Testis (tissue), 3 donors: ENCODE data around the gene GPR34. TPM values are rescaled to one million over a fixed set of nuclear protein-coding genes. Genes with fewer than 3 reads are reported as not detected.
"Not testable (repeated sequence)": the region's sequence is repeated elsewhere in the genome, so short reads cannot be mapped to it uniquely, and the experiment has no call there.

ENCODE experiments used
- DNase-seq: peaks from one replicate; pipeline ENCODE4 v3.0.0-alpha.2; 2019
- H3K27ac ChIP-seq, 2 donors: fragments of 200-600 bp; sonication (generic); one replicate each; pipeline ENCODE4 v1.5.1; 2019
- H3K27me3 ChIP-seq: fragments of 200-600 bp; sonication (generic); one replicate; pipeline ENCODE4 v1.5.1; 2019
- H3K36me3 ChIP-seq: fragments of 200-600 bp; sonication (generic); one replicate; pipeline ENCODE4 v1.5.1; 2017; ENCODE audit warnings: low read depth; ENCODE audit errors: missing control alignments
- H3K4me1 ChIP-seq: fragments of 200-600 bp; sonication (generic); one replicate; pipeline ENCODE4 v1.5.1; 2019
- H3K4me3 ChIP-seq, 2 donors: fragments of 200-600 bp; sonication (generic); one replicate each; pipeline ENCODE4 v1.5.1; 2017 to 2019
- H3K9me3 ChIP-seq: fragments of 200-600 bp; sonication (generic); one replicate; pipeline ENCODE4 v1.5.1; 2017
- POLR2A ChIP-seq: fragments of 450-650 bp; IDR thresholded peaks from one replicate; pipeline ENCODE4 v1.6.1; 2017; ENCODE audit warnings: antibody characterized with exemption, mild to moderate bottlenecking, moderate library complexity
- WGBS, 2 donors: methylation state at CpG; one replicate each; pipeline ENCODE4 v1.1.5; 2018; 5-methylcytosine and 5-hydroxymethylcytosine counted together
- intact Hi-C: fragments of 100-400 bp; cut with DNase I; formaldehyde crosslinking; loops from one replicate; pipeline ENCODE4 v1.15.1; 2023; ENCODE audit warnings: low total_unique reads
- polyA plus RNA-seq: library from polyadenylated mRNA; stranded (reverse); fragments of 350-450 nt; fragmentation: Illumina TruSeq; extraction: RNeasy Lipid Tissue Mini Kit (QIAGEN cat#74804); gene quantifications from one replicate; pipeline ENCODE4 v1.2.3, GENCODE V29; 2014; ENCODE audit warnings: low read depth, low replicate concordance; ENCODE audit not compliant: insufficient read depth
- total RNA-seq, 2 donors: library from RNA; depleted of rRNA; stranded (reverse); fragments of >200 nt; gene quantifications; one replicate each; pipeline ENCODE4 v1.2.3, GENCODE V29; 2016
- TF ChIP-seq, protein P1 (sequence below), 3 experiments: fragments of 450-650 bp in 2 of 3; fragments of 200-600 bp in 1 of 3; sonication (generic) in 1 of 3; IDR thresholded peaks; one replicate each; pipeline ENCODE4 v1.5.1; 2016 to 2019; ENCODE audit warnings: antibody characterized with exemption in 3 of 3, mild to moderate bottlenecking in 2 of 3, moderate library complexity in 1 of 3

The GPR34 gene
- total and polyA plus RNA-seq, 3 donors from 2014 or later: 1.0 to 3.8 (median 3.5) TPM

DNA sequence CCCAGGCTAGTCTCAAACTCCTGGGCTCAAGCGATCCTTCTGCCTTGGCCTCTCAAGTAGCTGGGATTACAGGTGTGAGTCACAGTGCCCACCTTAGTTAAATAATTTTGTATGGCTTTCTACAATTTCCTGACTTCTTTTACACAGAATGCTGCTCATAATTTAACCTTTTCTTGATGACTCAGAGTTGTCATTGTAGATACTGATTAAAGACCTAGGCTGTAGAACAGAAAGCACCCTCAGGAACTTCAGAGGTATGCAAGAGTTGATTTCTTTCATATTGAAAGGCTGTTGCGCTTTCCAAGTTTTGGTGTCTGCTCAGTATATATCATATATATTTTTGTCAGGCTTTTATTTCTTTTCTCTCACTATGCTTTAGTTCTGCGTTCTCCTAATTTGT is 21.1 kb upstream of the GPR34 start:
- no peak overlapping the region for H3K27ac ChIP-seq
- no peaks in the 10 kb centered on the region for H3K36me3 ChIP-seq
- WGBS, 2 donors: 98% methylated on average over 3 of the region's 3 CpGs
- no peak overlapping the region for H3K4me3 ChIP-seq
- DNase-seq: no peak
- no peak for TF ChIP-seq POLR2A
- TF ChIP-seq, protein P1, sequence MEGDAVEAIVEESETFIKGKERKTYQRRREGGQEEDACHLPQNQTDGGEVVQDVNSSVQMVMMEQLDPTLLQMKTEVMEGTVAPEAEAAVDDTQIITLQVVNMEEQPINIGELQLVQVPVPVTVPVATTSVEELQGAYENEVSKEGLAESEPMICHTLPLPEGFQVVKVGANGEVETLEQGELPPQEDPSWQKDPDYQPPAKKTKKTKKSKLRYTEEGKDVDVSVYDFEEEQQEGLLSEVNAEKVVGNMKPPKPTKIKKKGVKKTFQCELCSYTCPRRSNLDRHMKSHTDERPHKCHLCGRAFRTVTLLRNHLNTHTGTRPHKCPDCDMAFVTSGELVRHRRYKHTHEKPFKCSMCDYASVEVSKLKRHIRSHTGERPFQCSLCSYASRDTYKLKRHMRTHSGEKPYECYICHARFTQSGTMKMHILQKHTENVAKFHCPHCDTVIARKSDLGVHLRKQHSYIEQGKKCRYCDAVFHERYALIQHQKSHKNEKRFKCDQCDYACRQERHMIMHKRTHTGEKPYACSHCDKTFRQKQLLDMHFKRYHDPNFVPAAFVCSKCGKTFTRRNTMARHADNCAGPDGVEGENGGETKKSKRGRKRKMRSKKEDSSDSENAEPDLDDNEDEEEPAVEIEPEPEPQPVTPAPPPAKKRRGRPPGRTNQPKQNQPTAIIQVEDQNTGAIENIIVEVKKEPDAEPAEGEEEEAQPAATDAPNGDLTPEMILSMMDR (IDR thresholded peaks at IDR 0.05): no peak
- H3K9me3 ChIP-seq: no peaks in the 10 kb centered on the region
- H3K27me3 ChIP-seq: no peaks in the 10 kb centered on the region
- intact Hi-C loops: no loop called here
- no peaks in the 10 kb centered on the region for H3K4me1 ChIP-seq

DNA sequence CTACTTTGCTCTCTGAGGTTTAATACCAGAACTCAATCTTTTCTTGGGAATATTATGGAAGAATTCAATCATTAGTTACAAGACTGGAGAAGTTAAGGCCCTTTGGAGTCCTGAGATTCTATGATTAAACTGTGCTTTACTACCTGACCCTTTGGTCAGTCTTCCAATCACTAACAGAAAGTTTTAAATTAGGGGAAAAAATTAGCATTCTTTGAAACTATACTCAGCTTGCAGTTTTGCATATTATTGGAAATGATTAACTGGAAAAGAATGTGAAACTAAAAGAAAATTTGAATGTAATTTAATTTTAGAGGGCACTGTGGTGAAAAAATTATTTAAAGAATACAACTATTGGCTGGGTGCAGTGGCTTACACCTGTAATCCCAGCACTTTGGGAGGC is 18.7 kb upstream of the GPR34 start:
- no peak for TF ChIP-seq POLR2A
- TF ChIP-seq, protein P1 (IDR thresholded peaks at IDR 0.05): no peak
- DNase-seq: no peak
- Histone ChIP-seq H3K4me3 (no peak overlapping the region), H3K4me1 (no peaks in the 10 kb centered on the region), H3K9me3 (no peaks in the 10 kb centered on the region), H3K36me3 (no peaks in the 10 kb centered on the region), H3K27ac (no peak overlapping the region), H3K27me3 (no peaks in the 10 kb centered on the region)
- intact Hi-C loops: no loop called here

DNA sequence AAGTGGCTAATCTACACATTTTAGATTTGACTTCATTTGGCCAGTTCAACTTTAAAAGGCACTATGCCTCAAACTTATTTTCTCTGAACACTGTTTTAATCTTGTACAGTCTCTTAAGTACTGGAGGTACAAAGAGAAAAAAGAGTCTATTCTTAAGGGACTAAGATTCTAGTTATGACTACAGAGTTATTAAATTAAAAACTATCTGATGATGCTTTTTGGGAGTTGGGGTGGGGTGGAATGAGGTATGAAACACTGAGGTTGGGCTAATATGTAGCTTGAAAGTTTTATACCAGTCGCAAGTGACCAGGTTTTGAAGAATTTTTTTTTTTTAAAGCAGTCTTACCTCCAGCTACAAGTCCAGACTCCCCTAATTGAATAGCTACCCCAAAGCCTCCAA is 17.7 kb upstream of the GPR34 start:
- no peak for TF ChIP-seq POLR2A
- TF ChIP-seq, protein P1 (IDR thresholded peaks at IDR 0.05): no peak
- intact Hi-C loops: no loop called here
- H3K27ac ChIP-seq: no peak overlapping the region
- H3K4me3 ChIP-seq: no peak overlapping the region
- no peaks in the 10 kb centered on the region for H3K4me1 ChIP-seq
- no peaks in the 10 kb centered on the region for H3K36me3 ChIP-seq
- H3K9me3 ChIP-seq: no peaks in the 10 kb centered on the region
- no peaks in the 10 kb centered on the region for H3K27me3 ChIP-seq
- no peak for DNase-seq
- 88 to 100% methylated on average over 1 of the region's 1 CpG for WGBS, 2 donors

DNA sequence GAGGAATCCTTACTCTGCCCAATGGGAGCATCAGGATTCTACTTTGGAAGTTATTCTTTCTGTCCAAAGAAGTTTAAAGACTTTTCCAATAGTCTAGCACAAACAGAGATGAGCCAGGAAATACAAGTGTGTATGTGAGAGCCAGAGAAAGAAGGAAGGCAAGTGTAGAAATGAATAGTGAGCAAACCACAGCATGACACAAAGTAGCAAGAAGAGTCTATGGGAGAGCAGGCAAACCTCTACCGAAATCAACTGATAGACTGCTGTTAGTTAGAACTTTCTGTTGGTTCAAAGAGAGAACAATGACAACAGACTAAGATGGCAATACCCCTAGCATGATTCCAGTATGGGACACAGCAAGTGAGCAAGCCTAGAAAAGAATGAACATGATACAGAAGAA is 16.1 kb upstream of the GPR34 start:
- H3K36me3 ChIP-seq: no peaks in the 10 kb centered on the region
- H3K27me3 ChIP-seq: no peaks in the 10 kb centered on the region
- TF ChIP-seq, protein P1 (IDR thresholded peaks at IDR 0.05): no peak
- no peaks in the 10 kb centered on the region for H3K4me1 ChIP-seq
- no peak overlapping the region for H3K4me3 ChIP-seq
- no peaks in the 10 kb centered on the region for H3K9me3 ChIP-seq
- H3K27ac ChIP-seq: no peak overlapping the region
- intact Hi-C loops: no loop called here
- 63 to 74% methylated on average over 1 of the region's 1 CpG for WGBS, 2 donors
- DNase-seq: no peak

DNA sequence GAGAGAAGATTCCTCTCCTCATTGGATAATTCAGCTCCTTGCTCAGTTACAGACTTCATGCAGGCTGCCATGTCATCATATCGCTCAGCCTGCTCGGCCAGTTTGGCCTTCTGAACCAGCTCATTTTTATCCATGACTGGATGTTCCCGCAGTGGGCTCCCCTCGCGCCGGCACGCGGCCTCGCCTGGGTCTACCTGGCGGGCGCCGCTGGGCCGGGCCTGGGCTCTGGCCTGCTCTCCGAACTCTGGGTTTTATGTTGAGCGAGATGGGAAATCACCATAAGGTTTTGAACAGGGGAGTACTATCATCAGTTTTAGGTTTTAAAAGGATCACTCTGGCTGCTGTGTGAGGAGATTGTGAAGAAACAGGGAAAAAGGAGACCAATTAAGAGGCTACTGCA is 12.4 kb upstream of the GPR34 start:
- not testable (repeated sequence) for DNase-seq

More for the DNA sequence above, 12.4 kb upstream of the GPR34 start:
- H3K27ac ChIP-seq, H3K4me3 ChIP-seq, H3K36me3 ChIP-seq, H3K9me3 ChIP-seq, H3K27me3 ChIP-seq, H3K4me1 ChIP-seq, intact Hi-C loops: not testable (repeated sequence)
- WGBS, 2 donors: 97 to 100% methylated on average over 6 to 15 of the region's 15 CpGs
